GM12872 (cell line): ENCODE data around the gene CRLF1.

Source experiments
- TF ChIP-seq, protein P1 (sequence below): IDR thresholded peaks from 3 replicates; pipeline ENCODE4 v1.5.1; 2011; ENCODE audit warnings: low read depth, mild to moderate bottlenecking, low read length, moderate library complexity; ENCODE audit not compliant: insufficient read depth

CRLF1 gene

GRCh38 chr19:18605546-18606280 is 886 bp downstream of the CRLF1 start:
- TF ChIP-seq, protein P1, sequence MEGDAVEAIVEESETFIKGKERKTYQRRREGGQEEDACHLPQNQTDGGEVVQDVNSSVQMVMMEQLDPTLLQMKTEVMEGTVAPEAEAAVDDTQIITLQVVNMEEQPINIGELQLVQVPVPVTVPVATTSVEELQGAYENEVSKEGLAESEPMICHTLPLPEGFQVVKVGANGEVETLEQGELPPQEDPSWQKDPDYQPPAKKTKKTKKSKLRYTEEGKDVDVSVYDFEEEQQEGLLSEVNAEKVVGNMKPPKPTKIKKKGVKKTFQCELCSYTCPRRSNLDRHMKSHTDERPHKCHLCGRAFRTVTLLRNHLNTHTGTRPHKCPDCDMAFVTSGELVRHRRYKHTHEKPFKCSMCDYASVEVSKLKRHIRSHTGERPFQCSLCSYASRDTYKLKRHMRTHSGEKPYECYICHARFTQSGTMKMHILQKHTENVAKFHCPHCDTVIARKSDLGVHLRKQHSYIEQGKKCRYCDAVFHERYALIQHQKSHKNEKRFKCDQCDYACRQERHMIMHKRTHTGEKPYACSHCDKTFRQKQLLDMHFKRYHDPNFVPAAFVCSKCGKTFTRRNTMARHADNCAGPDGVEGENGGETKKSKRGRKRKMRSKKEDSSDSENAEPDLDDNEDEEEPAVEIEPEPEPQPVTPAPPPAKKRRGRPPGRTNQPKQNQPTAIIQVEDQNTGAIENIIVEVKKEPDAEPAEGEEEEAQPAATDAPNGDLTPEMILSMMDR: no peak

DNA sequence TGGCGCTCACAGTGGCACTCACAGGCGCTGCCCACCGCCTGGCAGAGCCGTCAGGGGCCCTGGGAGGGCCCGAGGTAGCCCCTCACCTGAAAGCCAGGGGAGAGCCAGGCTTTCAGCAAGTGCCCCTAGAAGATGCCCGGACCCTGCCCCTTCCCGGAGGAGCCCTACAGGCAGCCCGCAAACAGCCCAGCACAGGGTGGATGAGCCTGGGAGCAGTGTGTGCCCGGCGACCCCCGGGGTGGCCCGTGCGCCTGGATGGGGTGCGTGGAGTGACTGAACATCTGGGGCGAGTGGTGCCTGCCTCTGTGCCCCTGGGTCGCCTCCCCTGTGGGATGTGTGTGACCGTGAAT is 1.4 kb downstream of the CRLF1 start:
- TF ChIP-seq, protein P1: no peak

GRCh38 chr19:18604820-18605159 is 1.8 kb downstream of the CRLF1 start:
- TF ChIP-seq, protein P1: no peak

DNA sequence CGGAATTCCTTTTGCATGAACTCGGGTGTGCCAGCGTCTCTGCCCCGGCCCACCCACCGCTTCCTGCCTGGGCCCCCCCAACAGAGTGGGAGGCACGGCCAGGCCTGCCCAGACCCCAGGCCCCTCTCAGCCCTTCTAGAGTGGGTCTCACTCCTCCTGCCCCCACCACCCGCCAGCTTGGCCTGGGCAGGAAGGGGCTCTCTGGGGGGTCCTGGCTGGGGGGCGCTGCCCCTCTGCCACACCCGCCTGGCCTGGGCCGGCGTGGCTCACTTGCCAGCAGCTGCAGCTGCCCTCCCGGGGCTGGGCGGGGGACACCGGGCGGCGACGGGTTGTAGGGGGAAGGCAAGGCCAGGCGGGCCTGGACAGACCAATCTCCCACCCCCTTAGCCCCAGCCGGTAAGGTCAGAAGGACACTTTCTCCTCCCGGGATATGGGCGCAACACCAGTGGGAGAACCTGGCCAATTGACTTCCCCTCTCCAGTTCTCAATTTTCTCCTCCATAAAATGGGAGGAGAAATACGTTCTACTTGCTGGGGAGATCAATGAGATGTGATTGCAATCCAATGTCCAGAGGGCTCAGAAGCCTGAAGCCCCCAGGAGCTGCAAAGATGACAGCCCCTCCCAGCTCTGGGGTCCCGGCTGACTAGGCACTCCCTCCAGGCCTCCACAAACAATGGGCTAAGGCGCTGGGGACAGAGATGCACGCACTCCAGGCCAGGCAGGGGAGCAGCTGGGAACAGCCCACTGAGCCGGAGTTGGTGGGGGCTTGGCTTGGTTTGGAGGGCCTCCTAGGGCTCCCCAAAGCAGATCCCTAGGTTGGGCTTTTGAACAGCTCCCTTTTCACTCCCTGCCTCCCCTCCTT is 2.4 kb downstream of the CRLF1 start:
- TF ChIP-seq, protein P1: no peak

- TF ChIP-seq, protein P1: peak; percentile 31; the same call in 2 of the 3 replicates
Measured at GRCh38 chr19:18603255-18603957, 3.2 kb downstream of the CRLF1 start.

DNA sequence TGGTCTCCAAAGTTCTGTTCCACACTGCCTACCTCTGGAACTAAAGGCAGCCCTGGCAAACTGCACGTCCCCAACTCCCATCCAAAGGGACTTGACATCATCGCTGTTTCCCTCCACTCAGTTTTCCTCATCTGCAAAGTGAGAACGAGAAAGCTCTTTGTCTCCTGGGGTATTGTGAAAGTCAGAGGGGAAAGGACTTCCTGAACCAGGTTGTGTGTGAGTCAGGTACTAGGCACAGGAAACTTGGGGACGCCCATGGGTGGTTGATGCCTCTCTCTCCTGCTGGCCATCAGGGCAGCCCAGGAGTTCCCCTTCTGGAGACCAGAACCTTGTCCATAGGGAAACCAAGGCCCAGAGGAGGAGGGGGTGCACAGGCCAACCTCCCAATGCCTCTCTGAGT is 4.7 kb downstream of the CRLF1 start:
- TF ChIP-seq, protein P1: no peak

GRCh38 chr19:18599485-18599884 is 7.1 kb downstream of the CRLF1 start:
- TF ChIP-seq, protein P1: no peak
